ENCODE data around the gene ZSCAN30.
"Not testable (repeated sequence)": the region's sequence is repeated elsewhere in the genome, so short reads cannot be mapped to it uniquely, and the experiment has no call there.

The ZSCAN30 gene

DNA sequence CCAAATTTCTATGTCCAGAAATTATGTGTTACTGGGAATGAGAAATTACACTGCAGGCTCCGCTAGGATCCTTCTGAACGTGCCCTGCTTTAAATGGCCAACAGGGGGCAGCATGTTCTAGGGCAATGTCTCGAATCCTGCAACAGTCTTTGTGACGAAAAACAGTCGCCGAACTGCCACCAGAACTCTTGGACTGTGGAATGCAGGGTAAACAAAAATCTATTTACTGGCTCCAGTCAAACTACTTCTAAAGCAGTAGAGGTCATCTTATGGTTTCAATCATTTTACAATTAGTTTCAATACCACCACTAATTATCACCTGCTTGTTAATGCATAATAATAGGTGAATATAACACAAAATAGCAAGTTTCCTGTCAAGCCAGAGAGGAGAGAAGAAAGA, 59.0 kb downstream of the ZSCAN30 start:
- DNase-seq: peak; percentile 87 to 92 (median 88)

DNA sequence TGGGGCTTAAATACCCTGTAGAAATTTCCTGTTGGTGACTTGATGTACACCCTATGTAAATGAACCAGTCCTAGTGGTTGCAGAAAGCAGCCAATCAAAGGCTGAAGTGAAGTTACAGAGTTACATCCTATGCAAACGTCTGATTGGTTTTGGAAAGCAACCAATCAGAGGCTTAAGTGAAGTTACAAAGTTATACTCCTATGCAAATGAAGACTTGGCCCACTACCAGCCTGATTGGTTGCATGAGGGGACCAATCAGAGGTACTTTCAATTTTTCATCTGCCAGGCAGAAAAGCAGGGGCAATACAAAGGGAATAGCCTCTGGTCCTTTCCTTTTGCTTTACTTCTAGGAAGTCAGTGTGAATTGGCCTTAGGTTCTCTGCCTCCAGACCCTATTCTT, 62.8 kb downstream of the ZSCAN30 start:
- no peak for DNase-seq

DNA sequence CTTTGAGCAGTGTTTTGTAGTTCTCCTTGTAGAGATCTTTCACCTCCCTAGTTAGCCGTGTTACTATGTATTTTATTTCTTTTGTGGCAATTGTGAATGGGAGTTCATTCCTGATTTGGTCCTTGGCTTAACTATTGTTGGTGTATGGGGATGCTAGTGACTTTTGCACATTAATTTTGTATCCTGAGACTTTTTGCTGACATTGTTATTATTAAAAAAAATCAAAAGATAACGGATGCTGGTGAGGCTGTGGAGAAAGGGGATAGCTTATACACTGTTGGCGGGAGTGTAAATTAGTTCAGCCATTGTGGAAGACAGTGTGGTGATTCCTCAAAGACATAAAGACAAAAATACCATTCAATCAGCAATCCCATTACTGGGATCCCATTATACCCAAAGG, 66.2 kb downstream of the ZSCAN30 start:
- no peak for DNase-seq

DNA sequence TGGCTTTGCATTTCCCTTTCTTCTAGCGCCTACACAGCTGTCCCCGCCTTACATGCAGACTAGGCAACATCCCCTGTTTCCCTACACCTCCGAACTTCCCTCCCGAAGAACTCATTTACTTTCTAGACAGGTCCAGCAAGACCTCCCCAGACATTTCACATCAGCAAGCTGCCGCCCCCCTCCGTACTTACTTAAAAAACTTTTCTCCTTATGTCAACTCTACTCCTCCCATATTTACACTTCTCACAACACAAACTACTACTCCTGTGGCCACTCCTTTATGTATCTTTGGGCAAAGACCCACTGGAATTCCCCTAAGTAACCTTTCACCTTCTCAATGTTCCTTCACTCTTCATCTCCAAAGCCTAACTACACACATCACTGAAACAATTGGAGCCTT, 69.6 kb downstream of the ZSCAN30 start:
- no peak for DNase-seq

DNA sequence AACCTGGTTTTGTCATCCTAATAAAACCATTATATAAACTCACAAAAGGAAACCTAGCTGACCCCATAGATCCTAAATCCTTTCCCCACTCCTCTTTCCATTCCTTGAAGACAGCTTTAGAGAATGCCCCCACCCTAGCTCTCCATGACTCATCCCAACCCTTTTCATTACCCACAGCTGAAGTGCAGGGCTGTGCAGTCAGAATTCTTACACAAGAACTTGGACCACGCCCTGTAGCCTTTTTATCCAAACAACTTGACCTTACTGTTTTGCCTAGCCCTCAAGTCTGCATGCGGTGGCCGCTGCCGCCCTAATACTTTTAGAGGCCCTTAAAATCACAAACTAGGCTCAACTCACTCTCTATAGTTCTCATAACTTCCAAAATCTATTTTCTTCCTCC, 70.7 kb downstream of the ZSCAN30 start:
- not testable (repeated sequence) for DNase-seq

DNA sequence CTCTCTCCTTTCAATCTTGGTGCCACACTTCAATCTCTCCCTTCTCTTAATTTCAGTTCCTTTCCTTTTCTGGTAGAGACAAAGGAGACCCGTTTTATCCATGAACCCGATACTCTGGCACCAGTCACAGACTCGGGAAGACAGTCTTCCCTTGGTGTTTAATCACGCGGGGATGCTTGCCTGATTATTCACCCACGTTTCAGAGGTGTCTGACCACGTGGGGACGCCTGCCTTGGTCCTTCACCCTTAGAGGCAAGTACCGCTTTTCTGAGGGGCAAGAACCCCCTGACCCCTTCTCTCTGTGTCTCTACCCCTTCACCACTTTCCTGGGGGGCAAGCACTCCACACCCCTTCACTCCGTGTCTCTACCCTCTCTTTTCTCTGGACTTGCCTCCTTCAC, 73.4 kb downstream of the ZSCAN30 start:
- DNase-seq: not testable (repeated sequence)

DNA sequence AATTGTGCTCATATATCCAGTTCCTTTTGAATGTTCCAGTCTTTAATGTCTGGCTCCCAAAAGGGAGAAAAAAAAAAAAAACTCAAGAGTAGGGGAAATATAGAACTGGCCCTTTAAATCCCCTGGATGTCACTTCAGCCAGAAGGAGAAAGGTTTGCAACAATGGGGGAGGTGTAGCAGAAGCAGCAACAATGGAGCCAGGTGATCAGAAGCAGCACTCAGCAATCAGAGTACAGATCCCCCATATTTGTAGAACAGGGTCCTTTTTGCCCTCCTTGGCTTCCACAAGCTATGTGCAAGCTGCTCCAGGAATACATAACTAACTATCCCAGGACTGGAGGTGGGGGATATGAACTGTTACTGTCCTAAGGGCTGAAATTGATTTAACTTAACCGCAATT, 75.0 kb downstream of the ZSCAN30 start:
- no peak for DNase-seq

DNA sequence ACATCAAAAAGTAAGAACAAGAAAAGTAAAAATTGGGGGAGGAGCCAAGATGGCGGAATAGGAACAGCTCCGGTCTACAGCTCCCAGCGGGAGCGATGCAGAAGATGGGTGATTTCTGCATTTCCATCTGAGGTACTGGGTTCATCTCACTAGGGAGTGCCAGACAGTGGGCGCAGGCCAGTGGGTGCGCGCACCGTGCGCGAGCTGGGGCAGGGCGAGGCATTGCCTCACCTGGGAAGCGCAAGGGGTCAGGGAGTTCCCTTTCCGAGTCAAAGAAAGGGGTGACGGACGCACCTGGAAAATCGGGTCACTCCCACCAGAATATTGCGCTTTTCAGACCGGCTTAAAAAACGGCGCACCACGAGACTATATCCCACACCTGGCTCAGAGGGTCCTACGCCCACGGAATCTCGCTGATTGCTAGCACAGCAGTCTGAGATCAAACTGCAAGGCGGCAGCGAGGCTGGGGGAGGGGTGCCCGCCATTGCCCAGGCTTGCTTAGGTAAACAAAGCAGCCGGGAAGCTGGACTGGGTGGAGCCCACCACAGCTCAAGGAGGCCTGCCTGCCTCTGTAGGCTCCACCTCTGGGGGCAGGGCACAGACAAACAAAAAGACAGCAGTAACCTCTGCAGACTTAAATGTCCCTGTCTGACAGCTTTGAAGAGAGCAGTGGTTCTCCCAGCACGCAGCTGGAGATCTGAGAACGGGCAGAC, 84.1 kb downstream of the ZSCAN30 start:
- DNase-seq: not testable (repeated sequence)

DNA sequence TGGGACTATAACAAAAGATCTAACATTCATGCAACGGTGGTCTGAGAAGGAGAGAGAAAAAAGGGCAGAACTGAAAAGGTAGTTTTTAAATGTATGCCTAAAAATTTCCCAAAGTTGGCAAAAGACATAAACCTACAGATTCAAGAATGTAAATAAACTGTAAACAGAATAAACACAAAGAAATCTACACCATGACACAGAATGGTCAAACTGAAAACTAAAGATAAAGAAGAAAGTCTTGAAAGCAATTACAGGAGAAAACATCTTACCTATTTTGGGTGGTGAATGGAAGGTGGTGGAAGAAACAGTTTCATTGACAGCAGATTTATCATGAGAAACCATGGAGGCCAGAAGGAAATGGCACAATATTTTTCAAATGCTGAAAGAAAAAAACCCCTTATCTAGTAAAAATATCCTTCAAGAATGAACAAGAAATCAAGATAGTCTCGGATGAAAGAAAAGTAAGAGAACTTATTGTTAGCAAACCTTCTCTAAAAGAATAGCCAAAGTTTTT, 84.8 kb downstream of the ZSCAN30 start:
- no peak for DNase-seq

DNA sequence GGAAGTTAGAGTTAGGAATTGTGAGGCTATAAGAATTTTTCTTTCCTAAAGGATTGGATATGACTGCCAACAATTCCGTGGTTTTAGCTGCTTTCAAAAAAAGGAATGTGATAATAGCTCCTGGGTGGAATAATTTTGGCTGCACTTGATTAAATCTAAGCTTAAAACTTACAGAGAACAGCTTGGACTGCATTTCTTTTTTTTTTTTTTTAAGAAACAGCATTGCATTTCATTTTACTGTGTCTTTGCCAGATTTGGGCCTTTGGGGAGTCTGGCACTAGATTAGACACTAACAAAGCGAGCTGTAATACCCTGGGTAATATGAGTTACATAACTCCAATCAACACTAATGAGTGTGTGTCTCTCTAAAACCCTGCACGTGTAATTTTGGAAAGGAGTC, 87.0 kb downstream of the ZSCAN30 start:
- DNase-seq: no peak

DNA sequence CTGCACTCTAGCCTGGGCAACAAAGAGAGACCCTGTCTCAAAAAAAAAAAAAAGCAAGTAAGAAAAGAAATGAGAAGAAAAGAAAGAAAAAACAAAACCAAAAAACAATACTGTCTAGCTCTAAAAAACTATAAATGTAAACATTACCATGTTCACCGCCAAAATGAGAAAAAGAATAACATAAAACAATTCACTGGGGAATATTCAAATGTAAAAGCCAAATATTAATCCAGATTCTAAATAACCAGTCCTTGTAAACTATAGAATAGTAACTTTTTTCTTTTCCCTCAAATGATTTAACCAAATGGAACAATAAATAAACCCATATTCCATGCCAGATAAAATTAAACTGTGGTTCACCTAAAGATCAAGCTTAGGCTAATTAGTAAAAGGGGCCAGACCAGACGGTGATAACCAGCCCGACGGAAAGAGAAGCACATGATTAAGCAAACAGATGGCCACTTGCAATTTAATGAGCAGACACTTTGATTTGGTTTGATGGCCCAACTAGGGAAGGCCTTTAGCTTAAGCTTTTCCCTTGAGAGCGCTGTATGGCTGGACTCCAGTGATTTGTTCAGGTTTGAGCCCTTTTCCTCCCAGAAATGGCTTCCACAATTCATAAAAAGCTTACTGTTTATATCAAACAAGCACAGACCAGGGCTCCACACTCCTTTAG, 88.6 kb downstream of the ZSCAN30 start:
- DNase-seq: no peak

All from suppressor macrophage (primary cell).